Kidney (tissue), 14 donors: ENCODE results near the gene DEAF1. TPM values are rescaled to one million over a fixed set of nuclear protein-coding genes. Genes with fewer than 3 reads are reported as not detected.

Source experiments
- DNase-seq, 5 donors: peaks; one replicate each; pipeline ENCODE4 v3.0.0-alpha.2; 2013 to 2020
- FAIRE-seq: peaks from 2 replicates; lab custom pipeline; 2012; peaks lifted over from hg19 to GRCh38; lab: Jason Lieb, UNC
- H3K27ac ChIP-seq, 2 donors: one replicate each; pipeline ENCODE4 v1.7.0; 2013; ENCODE audit warnings: low read depth in 2 of 2, low read length in 2 of 2, inconsistent platforms in 1 of 2
- H3K27me3 ChIP-seq: one replicate; pipeline ENCODE4 v1.7.1; 2013; ENCODE audit warnings: low read length, inconsistent platforms; ENCODE audit not compliant: control insufficient read depth, insufficient read depth
- H3K36me3 ChIP-seq, 3 donors: one replicate each; pipeline versions ENCODE4 v1.7.0 to v1.7.1; 2013; ENCODE audit warnings: low read length in 3 of 3, control low read depth in 1 of 3, inconsistent platforms in 1 of 3; ENCODE audit not compliant: insufficient read depth in 3 of 3, control insufficient read depth in 2 of 3
- H3K4me1 ChIP-seq, 3 donors: one replicate each; pipeline versions ENCODE4 v1.7.0 to v1.7.1; 2013; ENCODE audit warnings: low read length in 3 of 3, inconsistent platforms in 1 of 3, low read depth in 1 of 3; ENCODE audit not compliant: control insufficient read depth in 2 of 3, insufficient read depth in 2 of 3
- H3K4me3 ChIP-seq, 3 donors: one replicate each; pipeline versions ENCODE4 v1.7.0 to v1.8.1; 2013; ENCODE audit warnings: low read length in 3 of 3, control low read depth in 1 of 3, inconsistent platforms in 1 of 3
- H3K9ac ChIP-seq, 3 donors: one replicate each; pipeline versions ENCODE4 v1.7.0 to v1.7.1; 2013; ENCODE audit warnings: low read length in 3 of 3, control low read depth in 1 of 3, inconsistent platforms in 1 of 3
- H3K9me3 ChIP-seq, 3 donors: one replicate each; pipeline versions ENCODE4 v1.7.0 to v1.7.1; 2013; ENCODE audit warnings: low read length in 3 of 3, control low read depth in 1 of 3, inconsistent platforms in 1 of 3; ENCODE audit not compliant: control insufficient read depth in 2 of 3, insufficient read depth in 1 of 3
- CTCF ChIP-seq: IDR thresholded peaks from 3 replicates; pipeline ENCODE4 v1.5.1; 2012; ENCODE audit warnings: mild to moderate bottlenecking, moderate library complexity, borderline replicate concordance; ENCODE audit not compliant: insufficient read depth; ENCODE audit errors: extremely low read depth
- intact Hi-C: fragments of 100-400 bp; cut with DNase I; formaldehyde crosslinking; loops from one replicate; pipeline ENCODE4 v1.11.1; 2022
- polyA plus RNA-seq: library from polyadenylated mRNA; stranded (reverse); fragments of 350-450 nt; fragmentation: Illumina TruSeq; extraction: RNeasy Lipid Tissue Mini Kit (QIAGEN cat#74804); gene quantifications from one replicate; pipeline ENCODE4 v1.2.3, GENCODE V29; 2014; ENCODE audit warnings: low read depth, low replicate concordance; ENCODE audit not compliant: insufficient read depth
- total RNA-seq: library from RNA; stranded (reverse); fragmentation: NEBNext Ultra II Directional; extraction: Animal tissue kit (Norgen Biotek cat#: 25700); gene quantifications from one replicate; pipeline ENCODE4 v1.2.1, GENCODE V29; 2021
- donor health status: control.
- donor health status: control.
- donor health status: control.
- donor health status: control.
- donor health status: control.
- donor health status: DM: yes; HTN: yes; CAD: no.
- donor health status: Normal renal cell carcinoma (clear cell type).

Gene DEAF1
- total and polyA plus RNA-seq, 2 donors from 2014 or later = 30.2 to 54.5 TPM

GRCh38 chr11:727281-727701 is 32.3 kb upstream of the DEAF1 start:
- H3K4me3 ChIP-seq = no peak overlapping the region
- DNase-seq (peak in 2 of 5 donors; percentile 66 to 74), FAIRE-seq (no peak)
- no peaks in the 10 kb centered on the region for H3K9me3 ChIP-seq
- H3K27me3 ChIP-seq = no peaks in the 10 kb centered on the region
- peak overlapping the region in 1 of 3 donors; percentile 34 for H3K9ac ChIP-seq
- peaks cover 0 to 12% (median 0%) of the 10 kb centered on the region in 3 donors for H3K36me3 ChIP-seq
- H3K4me1 ChIP-seq = peaks cover 0 to 5% (median 0%) of the 10 kb centered on the region in 3 donors
- intact Hi-C loops = loop anchor here (10.0 kb wide), 1 partner anchor 172 kb away; no protein-coding TSS in a partner anchor
- H3K27ac ChIP-seq = peak overlapping the region; percentile 53 to 76
- TF ChIP-seq CTCF = no peak

GRCh38 chr11:726278-727220 is 31.5 kb upstream of the DEAF1 start:
- H3K4me3 ChIP-seq = no peak overlapping the region
- H3K9ac ChIP-seq = no peak overlapping the region
- peak; percentile 79 to 92 (median 88) for DNase-seq
- H3K36me3 ChIP-seq = peaks cover 0 to 12% (median 0%) of the 10 kb centered on the region in 3 donors
- TF ChIP-seq CTCF = no peak
- intact Hi-C loops = loop anchor here (10.0 kb wide), 1 partner anchor 172 kb away; no protein-coding TSS in a partner anchor
- peak overlapping the region; percentile 11 to 76 for H3K27ac ChIP-seq
- no peak for FAIRE-seq
- no peaks in the 10 kb centered on the region for H3K27me3 ChIP-seq
- peaks cover 0 to 5% (median 0%) of the 10 kb centered on the region in 3 donors for H3K4me1 ChIP-seq
- H3K9me3 ChIP-seq = no peaks in the 10 kb centered on the region

GRCh38 chr11:725624-726202 is 30.7 kb upstream of the DEAF1 start:
- Histone ChIP-seq H3K27ac (no peak overlapping the region), H3K9ac (no peak overlapping the region), H3K4me3 (no peak overlapping the region), H3K4me1 (peaks cover 0 to 5% (median 0%) of the 10 kb centered on the region in 3 donors), H3K36me3 (peaks cover 0 to 12% (median 0%) of the 10 kb centered on the region in 3 donors), H3K27me3 (no peaks in the 10 kb centered on the region), H3K9me3 (no peaks in the 10 kb centered on the region)
- no peak for TF ChIP-seq CTCF
- intact Hi-C loops = loop anchor here (10.0 kb wide), 1 partner anchor 171 kb away; no protein-coding TSS in a partner anchor
- DNase-seq (peak in 1 of 5 donors; percentile 83), FAIRE-seq (no peak)
